Umbilical cord (tissue), 2 donors: ENCODE results near the gene PRKG2. TPM values are rescaled to one million over a fixed set of nuclear protein-coding genes. Genes with fewer than 3 reads are reported as not detected.
A peak's percentile ranks its signal among the peaks of the same experiment; 100 is the strongest.

Experiments
- DNase-seq: peaks from one replicate; pipeline ENCODE4 v3.0.0-alpha.2; 2015; ENCODE audit warnings: low spot score
- total RNA-seq: library from RNA; depleted of rRNA; stranded (reverse); fragments of >200 nt; gene quantifications from one replicate; pipeline ENCODE4 v1.2.3, GENCODE V29; 2014; ENCODE audit warnings: low replicate concordance; ENCODE audit not compliant: insufficient read depth

Gene PRKG2
- total RNA-seq, 1 donor from 2014 or later = 0.96 TPM

DNA sequence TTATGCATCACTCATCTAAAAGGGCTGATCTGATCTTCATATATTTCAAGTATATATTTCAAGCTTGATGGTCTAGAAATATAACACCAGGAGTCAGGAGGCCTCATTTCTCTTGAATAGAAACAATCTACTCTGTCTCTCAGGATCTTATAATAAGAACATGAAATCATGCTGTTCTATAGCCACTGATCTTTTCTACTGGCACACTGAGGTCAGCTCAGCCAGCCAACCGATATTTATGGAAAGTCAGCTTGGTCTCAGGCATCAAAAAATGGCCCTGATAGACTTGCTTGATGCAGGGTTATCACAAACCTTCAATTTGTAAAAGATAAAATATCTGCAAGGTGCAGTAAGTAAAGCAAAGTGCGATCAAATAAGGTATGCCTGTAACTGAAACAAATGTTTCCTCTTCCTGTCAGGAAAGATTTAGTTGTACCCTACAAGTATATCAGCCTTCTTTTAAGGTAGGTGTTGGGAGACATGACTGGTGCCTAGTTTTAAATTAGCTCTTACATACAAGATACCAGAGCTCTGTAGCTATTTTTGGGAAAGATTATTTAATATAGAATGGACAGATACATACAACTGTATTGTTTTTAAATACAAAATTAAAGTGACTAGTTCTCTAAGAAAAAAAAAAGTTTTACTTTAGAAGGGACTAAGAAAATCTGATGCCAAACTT is 121.2 kb downstream of the PRKG2 start:
- no peak for DNase-seq

DNA sequence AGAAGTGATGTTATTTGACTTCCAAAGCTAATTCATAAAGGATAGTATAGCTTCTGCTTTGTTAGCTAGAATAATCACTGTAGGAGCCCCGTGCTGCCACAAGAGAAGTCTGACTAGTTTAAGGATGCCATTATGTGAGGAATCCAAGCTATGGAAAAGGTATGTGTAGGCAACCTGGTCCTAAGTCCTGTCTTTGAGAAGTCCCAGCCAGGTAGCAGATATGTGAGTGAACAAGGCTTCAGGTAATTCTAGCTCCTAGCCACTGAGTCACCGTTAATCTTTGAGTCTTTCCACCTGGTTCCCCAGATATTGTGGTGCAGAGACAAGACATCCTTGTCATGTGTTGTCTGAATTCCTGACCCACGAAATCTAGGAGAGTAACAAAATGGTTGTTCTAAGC is 129.0 kb downstream of the PRKG2 start:
- no peak for DNase-seq

DNA sequence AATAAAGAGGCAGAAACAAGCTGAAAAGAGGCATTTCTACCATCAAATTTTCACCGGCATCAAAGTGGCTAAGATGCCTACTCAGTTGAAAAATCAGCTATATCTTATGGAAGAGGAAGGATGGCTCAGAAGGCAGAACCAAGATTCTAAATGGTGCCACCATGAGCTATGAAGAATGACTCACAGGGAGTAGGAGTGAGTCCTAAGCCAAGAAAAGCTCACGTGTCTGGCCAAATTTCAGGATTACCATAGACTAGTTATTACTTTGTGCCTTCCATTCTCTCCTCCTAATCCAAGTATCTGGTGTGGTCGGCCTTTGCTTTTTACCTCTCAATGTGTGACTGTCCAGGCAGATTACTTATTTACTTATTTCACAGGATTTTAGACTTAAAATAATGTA is 129.7 kb downstream of the PRKG2 start:
- no peak for DNase-seq

DNA sequence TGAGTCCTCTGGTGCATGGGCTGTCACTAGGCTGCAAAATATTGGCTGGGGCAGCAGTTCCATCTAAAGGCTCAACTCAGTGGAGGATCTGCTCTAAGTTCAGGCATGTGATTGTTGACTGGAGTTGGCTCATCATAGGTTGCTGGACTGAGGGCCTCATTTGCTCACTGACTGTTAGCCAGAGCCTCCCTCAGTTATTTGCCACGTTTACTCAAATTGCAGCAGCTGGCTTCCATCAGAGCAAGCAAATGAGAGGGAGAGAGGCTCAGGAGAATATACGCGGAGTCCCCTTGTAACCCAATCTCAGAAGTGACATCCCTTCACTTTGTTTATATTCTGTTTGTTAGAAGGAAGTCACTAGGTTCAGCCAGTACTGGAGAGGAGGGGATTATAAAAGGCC is 130.4 kb downstream of the PRKG2 start:
- DNase-seq = no peak

DNA sequence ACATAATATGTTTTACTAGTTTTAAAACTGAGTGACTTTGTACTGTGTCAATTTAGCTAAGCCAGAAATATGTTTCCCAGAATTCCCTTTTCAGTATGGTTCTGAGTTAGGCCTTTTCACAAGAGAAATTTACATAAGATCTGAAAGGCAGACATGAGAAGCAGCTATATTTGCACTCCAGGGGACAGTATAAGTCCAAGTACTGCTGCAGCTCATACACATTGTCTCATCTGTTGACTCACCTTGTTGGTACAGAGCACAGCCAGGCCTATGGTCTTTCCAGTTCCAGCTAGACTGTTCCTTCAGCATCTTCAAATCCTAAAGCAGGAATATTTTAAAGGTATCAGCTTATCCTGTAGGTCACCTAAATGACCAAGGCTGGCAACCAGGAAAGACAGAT is 131.0 kb downstream of the PRKG2 start:
- no peak for DNase-seq

DNA sequence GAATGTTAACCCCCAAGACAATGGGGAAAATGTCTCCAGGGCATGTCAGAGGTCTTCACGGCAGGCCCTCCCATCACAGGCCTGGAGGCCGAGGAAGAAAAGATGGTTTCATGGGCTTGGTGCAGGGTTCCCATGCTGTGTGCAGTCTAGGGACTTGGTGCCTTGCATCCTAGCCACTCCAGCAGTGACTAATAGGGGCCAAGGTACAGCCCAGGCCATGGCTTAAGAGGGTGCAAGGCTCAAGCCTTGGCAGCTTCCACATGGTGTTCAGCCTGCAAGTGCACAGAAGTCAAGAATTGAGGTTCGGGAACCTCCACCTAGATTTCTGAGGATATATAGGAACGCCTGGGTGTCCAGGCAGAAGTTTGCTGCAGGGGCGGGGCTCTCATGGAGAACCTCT is 133.9 kb downstream of the PRKG2 start:
- no peak for DNase-seq

DNA sequence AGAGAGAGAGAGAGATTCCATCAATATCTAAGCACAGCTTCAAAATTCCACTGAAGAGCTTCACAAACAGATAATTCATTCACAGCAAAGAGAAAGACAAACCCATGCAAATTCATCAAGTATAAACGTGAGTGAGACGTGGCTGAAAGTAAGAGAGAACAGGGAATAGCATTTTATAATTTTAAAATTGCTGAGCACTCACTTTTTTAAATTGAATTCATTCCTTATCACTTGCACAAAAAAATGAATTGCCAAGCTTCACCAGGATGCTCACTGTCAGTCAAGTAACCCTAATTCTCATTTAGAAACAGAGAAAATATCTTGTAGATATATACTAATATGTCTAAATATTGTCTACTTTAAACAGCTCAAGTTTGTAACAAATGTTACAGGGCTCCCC is 144.0 kb downstream of the PRKG2 start:
- DNase-seq = no peak

DNA sequence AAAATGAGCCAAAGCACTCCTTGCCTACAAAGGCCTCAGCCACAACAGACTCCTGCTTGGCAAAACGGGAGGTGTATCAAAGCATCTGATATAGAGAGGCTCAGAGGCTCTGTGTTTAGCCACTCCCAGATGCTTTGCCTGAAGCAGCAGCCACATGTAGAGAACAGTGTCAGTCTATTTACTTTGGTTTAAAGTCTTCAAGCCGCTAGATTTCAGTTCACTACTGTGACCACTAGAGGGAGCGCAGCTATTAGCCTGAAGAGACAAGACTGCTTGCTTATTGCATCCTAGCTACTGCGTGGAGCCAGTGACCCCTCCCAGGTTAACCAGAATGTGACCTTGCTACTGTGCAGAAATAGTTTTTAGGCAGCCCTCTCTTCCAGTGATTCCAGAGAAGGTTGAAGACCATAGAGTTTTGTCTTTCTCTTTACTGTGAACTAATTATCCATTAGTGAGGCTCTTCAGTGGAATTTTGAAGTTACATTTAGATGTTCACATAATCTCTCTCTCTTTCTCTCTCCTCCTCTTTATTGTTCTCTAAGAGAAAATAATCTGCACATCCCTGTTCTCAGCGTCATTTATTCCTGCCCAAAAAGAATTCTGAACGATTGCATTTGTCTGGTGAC is 145.2 kb downstream of the PRKG2 start:
- peak; percentile 80 for DNase-seq

DNA sequence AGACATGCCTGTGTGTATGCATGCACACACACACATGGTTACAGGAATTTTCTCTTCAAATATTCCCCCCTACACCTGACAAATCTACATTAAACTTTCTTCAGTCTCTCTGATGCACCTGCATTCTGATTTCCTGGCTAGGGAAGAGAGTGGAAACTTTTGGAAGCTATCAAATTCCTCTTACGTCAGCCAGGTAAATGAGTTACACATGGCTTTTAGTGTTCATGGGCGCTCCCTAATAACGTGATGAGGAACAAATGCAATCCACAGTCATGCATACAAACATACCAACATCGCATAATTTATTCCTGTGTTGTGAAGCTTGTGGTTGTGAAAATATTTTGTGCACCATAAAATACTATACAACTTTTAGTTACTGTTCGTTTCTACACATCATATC is 149.6 kb downstream of the PRKG2 start:
- no peak for DNase-seq

DNA sequence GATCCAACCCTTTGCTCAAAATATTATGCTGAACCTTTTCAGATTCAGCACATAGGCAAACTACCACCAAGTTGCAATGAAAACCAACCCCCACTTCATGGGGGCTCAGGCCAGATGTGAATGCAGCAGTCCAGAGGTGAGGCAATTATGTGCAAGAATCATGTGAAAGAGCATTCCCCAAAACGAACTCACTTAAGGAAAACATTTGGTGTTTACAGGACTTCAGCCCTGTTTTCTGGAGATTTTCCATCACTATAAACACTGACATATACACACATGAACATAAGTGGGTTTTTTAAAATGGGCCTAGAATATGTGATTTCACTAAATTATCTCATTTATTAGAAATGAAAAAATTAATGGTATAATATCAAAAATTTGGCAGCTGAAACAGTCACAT is 153.0 kb downstream of the PRKG2 start:
- no peak for DNase-seq

DNA sequence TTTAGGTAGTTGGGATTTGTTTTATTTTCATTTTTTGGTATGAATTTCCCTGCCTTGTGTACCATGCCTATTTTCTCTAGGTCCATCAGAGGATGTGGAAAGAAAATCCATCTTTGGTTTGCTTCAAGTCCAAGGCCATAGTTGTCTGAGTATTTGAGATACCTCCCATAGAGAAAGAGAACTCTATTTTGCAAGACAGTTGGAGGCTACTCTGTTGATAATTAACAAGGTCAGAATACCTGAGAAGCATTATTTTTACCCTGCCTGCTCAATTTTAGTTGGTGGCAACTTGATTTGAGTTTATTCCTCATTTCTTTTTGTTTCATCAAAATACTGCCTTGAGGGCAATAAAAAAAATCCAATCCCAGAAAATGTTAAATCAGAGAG is 153.7 kb downstream of the PRKG2 start:
- no peak for DNase-seq

DNA sequence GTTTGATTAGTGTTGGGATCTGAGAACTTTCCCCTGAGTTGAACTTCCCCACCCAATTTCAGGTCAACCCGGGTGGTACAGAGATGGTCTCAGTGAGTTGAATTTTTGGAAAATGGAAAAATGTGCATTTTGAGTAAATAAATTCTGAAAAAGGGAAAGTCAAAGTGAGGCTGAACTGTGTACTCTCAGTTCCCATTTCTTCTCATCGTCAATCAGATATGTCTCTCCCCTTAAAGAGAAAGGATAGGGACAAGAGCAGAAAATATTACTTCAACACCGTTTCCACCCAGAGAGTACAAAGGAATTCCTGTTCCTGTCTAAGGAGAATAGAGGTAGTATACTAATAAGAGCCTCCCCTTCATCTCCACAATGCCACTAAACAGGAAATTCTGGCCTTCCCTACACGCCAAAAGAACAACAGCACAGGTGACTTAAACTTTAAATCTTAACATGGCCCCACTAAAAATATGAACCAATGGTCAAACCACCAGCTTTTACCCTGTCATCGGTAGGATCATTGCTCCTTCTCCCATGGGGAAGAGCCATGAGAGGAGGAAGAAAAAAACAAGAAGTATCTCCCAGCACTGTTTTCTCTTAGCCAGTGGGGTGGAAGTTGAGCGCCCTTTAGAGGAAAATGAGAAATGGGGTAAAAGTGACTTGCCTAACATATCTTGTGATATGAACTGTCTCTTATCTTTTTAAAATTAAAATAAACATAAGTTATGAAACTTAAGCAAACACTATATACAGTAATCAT is 154.3 kb downstream of the PRKG2 start:
- DNase-seq = no peak

DNA sequence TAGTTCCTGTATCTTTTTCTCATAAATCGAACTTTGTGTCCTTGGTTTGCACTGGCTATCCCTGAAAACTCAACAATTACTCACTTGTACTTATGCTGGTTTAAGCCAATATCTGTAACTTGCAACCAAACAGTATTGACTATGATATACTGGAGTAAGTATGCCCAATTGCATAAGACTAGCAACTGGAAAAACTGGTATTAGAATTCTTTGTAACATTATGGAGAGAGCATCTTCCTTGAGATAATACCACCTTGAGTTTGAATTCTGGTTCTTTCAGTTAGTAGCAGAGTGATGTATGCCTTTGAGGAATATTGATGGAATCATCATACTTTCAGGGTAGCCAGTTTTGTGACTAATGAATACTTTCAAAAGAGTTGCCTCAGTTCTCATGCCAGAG is 156.4 kb downstream of the PRKG2 start:
- no peak for DNase-seq

DNA sequence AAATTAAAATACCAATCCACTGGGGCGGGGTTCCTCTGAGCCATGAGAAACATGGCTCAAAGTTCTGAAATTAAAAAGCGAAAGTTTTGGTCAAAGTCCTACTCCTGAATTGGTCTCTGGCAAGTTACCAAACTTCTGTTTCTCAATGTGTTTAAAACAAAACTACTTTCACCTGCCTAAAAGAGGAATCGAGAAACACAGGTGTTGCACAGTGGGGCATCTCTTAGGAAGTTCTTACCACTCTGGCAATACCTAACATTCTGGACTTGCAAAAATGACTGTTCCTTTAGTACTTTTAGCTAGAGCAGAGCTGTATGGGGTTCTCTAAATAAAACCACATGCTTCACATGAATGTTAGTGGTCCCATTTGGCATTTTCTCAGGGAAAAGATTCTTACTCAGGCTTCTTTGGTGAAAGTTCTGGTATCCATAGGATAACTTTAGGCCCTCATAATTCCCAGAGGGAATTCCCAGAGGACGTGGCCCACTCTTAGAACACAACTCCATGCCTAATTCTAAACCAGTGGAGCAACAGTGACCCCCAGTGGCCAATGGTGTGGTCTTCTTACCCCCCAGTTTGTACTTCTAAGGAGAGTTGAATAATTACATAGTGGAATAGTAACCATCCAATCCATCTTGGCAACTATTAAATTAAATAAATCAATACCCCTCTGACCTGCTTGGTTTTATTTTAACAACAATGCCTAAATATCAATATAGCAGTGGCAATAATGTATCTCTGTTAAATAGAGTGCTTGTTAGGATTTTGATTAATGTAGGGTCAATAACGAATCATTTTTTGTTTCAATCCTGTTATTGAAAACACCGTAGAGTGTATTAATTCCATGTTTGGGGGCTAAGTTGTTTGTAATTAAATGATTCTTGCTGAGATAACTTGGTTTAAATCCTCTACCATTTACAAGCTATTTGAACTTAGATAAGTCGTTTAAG is 162.6 kb downstream of the PRKG2 start:
- DNase-seq = peak; percentile 28

DNA sequence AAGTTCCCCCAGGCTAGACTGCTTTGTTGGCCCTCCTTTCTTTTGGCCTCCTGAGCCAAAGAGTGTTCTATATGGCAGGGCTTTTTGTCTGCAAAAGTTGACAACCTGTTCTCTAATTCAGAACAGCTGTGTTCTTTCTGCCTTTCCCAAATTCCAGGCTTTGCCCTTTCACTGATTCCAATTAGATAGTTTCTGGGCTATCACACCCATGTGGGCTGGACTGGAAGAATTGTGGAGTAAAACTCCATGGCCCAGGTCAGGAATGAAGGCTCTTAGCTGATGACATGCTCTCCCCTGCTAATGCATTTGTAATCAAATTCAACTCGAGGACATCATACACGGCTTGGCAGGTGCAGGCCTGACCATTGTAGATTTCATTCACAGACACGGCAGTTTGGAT is 165.1 kb downstream of the PRKG2 start:
- DNase-seq = no peak

DNA sequence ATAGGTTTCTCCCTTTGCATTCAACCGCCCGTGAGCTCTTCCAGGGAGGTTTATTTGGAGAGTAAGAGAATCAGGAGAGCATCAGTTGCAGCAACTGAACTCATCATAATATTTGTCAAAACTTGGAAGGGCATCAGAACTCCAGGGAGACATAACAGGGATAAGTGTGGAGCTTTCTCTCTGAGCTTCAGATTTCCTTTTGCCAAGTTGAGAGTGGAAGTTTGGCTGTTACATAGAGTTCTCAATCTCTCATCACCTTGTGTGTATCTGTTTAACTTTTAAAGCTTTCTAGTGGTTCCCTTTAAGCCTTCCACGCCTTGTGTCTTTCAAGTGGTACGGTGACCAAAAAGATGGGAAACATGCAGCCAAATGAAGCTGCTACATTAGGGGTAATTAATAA is 165.7 kb downstream of the PRKG2 start:
- DNase-seq = no peak

DNA sequence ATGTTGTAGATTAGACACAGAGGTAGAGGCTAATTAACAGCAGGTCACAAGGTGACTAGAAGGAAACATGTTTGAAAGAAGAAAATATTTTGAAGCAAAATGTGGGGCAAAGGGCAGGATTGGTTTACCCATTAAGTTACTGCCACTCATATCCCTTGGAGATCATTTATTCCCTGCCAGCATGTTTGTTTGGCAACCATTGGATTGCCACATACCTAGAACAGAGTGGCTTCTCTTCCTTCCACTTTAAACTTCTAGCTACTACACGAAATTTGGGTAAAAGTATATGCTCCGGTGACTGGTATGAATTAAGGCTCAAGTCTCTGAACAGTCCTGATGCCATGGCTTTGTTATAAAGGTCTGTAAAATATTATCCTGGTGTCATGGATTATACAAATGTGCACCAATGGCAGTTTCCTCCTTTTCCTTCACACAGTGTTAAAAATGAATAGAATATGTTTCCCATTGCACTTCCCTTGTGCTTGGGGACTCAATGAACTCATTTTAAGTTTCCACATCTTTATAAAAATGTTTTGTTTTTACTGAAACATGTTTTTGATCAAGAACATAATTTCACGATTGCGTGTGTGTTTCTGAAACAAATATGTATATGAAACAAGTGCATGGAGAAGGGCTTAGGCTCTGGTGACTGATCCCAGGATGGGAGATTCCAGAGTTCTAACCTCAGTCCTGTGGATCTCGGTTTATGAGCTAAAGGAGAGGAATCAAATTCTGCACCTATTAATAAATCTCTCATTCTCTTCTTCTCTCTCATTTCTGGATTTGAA is 172.2 kb downstream of the PRKG2 start:
- no peak for DNase-seq

DNA sequence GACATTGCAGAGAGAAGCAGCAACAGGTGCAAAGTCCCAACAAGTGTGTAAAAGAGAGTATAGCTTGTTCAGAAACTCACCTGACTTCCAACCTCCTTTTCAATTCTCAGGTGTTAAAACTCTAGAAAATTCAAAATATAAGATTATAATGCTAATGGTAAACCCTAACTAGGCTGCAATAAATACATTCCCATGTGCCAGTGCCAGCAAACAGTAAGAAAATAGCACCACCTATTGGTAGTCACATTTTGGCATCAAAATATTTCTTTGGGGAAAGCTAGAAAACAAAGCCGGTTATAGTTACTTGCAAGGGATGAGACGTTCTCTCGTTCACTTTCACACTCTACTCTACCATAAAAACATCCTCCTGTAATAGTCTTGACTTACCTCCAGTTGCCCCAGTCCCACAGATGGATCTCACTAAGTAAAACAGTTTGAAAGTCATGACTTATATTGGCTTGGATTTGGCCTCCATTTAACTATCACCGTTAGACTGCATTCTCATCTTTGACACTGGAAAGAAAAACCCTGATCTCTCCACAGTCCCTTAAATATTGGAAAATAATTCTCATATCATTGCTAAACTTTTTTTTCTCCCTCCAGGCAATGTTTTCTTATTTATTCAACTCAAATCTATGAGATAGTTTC is 174.9 kb downstream of the PRKG2 start:
- DNase-seq = peak; percentile 8

DNA sequence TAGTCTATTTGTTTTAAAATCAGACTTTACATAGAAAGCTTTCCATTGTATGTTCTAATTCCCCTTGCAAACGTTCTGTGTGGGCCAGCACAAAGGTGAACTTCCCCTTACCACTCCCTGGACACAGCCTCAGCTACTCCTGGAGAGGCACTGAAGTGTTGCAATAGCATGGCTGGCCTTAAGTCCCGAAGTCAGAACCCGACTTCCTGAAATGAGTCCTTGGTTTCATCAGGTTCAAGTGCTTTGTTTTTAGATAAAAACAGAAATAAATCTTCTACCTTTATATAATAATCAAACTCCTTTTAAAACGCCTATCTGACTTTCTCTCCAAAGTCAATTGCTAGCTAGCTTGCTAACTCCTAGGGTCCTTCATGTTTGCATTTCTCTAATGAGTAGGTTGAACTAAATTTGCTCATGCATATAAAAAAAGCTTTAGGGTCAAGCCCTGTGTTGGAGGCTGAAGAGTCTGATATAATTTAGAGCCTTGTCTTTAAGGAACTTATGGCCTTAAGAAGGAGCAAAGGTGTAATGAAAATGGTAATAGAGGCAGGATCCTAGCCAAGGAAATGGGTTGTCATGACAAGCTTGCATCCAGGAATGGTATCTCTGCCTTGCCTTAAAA is 175.6 kb downstream of the PRKG2 start:
- DNase-seq = no peak
